Fibroblast of the aortic adventitia (primary cell): ENCODE results near the gene DTNBP1. TPM values are rescaled to one million over a fixed set of nuclear protein-coding genes. Genes with fewer than 3 reads are reported as not detected.

Experiments
- DNase-seq: peaks from one replicate; pipeline ENCODE4 v3.0.0-alpha.2; 2010; ENCODE audit warnings: low read depth
- H3K4me3 ChIP-seq: 2 replicates; pipeline ENCODE4 v1.5.1; 2011; ENCODE audit warnings: low read depth, mild to moderate bottlenecking, control low read depth, low read length, moderate library complexity
- total RNA-seq: library from RNA; depleted of rRNA; stranded (reverse); fragments of >200 nt; gene quantifications from 2 replicates; pipeline ENCODE4 v1.2.3, GENCODE V29; 2012; ENCODE audit warnings: low replicate concordance
- TF ChIP-seq, protein P1 (sequence below): IDR thresholded peaks from 2 replicates; pipeline ENCODE4 v1.5.1; 2011; ENCODE audit warnings: mild to moderate bottlenecking, low read length, control low read depth, inconsistent platforms; ENCODE audit not compliant: insufficient read depth

DTNBP1 gene
- total RNA-seq, 1 donor: 5.8 TPM

DNA sequence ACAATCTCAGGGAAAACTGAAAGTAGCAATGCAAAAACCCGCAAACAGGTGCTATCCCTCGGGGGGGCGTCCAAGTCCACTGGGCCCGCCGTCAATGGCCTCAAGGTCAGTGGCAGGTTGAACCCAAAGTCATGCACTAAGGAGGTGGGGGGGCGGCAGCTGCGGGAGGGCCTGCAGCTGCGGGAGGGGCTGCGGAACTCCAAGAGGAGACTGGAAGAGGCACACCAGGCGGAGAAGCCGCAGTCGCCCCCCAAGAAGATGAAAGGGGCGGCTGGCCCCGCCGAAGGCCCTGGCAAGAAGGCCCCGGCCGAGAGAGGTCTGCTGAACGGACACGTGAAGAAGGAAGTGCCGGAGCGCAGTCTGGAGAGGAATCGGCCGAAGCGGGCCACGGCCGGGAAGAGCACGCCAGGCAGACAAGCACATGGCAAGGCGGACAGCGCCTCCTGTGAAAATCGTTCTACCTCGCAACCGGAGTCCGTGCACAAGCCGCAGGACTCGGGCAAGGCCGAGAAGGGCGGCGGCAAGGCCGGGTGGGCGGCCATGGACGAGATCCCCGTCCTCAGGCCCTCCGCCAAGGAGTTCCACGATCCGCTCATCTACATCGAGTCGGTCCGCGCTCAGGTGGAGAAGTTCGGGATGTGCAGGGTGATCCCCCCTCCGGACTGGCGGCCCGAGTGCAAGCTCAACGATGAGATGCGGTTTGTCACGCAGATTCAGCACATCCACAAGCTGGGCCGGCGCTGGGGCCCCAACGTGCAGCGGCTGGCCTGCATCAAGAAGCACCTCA lies 166.3 kb downstream of the DTNBP1 start:
- no peak overlapping the region for H3K4me3 ChIP-seq
- TF ChIP-seq, protein P1, sequence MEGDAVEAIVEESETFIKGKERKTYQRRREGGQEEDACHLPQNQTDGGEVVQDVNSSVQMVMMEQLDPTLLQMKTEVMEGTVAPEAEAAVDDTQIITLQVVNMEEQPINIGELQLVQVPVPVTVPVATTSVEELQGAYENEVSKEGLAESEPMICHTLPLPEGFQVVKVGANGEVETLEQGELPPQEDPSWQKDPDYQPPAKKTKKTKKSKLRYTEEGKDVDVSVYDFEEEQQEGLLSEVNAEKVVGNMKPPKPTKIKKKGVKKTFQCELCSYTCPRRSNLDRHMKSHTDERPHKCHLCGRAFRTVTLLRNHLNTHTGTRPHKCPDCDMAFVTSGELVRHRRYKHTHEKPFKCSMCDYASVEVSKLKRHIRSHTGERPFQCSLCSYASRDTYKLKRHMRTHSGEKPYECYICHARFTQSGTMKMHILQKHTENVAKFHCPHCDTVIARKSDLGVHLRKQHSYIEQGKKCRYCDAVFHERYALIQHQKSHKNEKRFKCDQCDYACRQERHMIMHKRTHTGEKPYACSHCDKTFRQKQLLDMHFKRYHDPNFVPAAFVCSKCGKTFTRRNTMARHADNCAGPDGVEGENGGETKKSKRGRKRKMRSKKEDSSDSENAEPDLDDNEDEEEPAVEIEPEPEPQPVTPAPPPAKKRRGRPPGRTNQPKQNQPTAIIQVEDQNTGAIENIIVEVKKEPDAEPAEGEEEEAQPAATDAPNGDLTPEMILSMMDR: no peak
- no peak for DNase-seq

DNA sequence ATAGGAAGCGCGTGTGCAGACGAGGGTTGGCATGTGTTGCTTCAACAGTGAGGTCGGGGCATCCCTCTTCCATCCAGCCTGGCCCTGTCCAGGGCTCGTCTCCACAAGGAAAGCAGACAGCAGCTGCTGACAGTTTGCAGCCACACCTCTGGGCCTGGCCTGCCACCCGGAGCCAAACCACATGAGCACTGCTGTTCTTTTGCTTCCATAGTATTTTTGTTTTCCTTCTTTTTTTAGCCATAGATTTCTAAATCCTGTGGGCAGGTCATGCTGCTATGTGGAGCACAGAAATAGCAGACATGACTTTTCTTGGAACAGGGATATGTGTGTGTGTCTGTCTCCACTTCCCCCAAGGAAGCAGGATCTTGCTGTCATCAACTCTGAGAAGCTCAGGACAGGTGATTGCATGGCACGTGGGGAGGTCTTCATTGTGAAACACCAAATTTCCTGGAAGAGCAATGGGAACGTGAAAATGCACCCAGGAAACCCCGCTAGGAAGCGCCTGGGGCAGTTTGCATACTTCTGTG lies 167.4 kb downstream of the DTNBP1 start:
- TF ChIP-seq, protein P1: no peak
- no peak overlapping the region for H3K4me3 ChIP-seq
- DNase-seq: peak; percentile 58

DNA sequence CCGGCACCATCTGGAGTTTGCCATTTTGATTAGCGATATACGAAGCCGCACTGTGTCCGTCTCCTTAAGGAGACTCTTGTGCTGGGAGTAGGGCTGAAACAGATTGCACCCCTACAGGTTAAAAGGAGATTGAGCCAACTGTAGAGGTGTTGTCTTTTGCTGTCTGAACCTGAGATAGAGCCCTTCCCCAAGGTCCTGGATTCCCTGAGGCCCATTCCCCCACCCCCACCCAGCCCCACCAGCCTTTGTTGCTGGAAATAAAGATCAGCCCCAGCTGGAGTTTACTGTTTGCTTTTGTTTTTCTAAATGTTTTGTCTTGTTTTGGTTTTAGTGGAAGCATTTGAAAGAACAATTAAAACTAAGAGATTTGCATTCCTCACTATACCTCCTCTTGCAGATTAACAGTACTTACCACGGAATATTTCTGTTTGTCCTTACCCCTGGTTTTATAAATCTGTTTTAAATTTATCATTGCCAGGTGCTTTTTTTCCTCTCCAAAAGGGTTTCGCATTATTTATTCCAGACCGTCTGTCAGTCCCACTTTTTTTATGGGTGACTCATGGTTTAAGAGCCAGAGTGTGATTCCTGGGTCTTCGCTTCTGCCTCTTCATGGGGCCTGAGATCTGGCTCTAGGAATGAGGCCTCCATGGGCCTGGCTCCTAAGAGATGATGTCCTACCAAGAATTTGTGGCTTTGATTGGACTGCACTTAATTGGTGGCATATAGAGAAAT lies 169.2 kb downstream of the DTNBP1 start:
- no peak for DNase-seq
- no peak overlapping the region for H3K4me3 ChIP-seq
- TF ChIP-seq, protein P1: no peak

DNA sequence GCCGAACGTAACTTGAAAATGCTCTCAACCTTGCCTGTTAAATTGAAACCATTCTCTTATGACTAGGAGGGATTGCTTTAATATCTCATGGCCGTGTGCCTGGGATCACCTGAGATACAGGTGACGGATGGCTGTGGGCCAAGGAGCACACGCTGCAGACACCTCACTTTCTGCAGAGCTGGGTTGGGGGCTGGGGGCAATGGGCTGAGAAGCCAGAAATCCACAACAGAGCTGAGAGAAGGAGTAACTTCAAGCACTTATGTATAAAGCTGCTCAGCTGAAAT lies 170.9 kb downstream of the DTNBP1 start:
- TF ChIP-seq, protein P1: no peak
- DNase-seq: no peak
- H3K4me3 ChIP-seq: no peak overlapping the region

DNA sequence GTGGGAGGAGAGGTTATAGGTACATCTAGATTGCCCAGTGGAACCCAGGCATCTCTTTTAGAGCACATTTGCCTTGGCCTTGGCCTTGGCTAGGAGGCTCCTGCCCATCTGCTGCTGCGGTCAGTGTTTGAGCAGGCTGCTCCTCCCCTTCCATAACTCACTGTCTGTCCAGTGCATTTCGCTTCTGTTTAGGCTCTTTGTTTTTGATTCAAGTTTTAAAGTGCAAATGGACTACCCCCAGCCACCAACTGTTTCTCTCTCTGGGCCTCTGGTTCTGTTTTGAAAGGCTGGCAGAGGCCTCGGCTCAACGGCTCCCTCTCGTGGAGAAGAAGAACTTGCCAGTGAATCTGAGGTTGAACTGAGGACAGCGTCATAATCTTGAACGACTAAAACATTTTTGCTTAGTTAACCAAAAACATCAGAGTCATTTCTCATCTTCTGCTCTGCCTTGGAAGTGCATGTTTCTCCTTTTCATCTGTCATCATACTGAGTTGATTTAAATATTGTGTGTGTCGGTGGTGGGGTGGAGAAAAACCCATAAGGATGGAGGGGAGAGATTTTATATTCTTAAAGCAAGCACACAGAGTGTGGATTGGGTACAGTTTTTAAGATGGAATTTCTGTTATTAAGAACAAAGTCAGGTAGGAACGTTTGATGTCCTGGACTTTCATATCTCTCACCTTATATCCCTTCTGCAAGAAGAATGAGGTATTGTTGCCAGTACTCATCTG lies 171.4 kb downstream of the DTNBP1 start:
- TF ChIP-seq, protein P1: peak; percentile 99
- peak; percentile 84 for DNase-seq
- no peak overlapping the region for H3K4me3 ChIP-seq

DNA sequence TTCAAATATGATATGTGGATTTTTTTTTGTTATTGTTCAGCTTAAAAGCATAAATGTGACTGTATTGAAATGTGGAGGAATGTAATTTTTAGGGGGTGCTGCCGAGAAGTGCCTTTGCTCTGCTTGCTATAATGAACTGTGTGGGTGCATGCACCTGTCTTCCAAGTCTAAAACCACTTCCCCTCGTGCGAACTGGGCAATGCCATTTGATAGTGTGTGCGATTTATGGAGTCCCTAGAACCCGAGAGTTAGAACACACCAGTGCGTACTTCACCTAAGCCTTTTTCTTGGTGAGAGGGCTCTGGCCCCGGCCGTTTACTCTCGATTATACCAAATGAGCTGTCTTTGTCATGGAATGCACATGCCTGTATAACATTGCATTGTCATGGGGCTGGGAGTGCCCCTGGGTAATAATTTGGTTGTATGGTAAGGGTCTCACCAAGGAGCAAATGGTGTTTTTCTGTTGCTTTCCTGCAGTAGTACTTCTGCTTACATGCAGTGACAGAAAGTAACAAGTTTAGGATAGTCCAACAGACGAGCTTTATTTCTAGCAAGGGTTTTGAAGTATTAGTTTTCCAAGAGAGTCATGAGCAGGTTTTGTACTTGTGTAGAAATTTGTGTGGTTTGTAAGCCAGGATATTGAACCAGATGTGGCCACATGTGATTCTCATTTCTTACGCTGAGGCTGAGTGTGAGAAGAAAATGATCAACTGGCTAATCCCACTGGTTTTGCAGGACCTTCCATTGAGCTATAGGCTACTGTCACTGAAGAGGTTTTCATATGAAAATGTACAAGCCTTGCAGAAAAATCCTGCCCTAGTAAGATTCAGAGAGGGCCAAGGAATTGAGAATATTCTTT lies 172.4 kb downstream of the DTNBP1 start:
- no peak overlapping the region for H3K4me3 ChIP-seq
- DNase-seq: no peak
- TF ChIP-seq, protein P1: no peak
